Activated T-helper 2 cell treated with anti-CD3 and anti-CD28 coated beads, Interferon-gamma antibody, Interleukin-2, Interleukin-4, amounts not matched to agents 10 μg/mL and 5 μg/mL and 100 μg/mL, durations not matched to agents 14 hours and 24 hours and 36 hours (primary cell): ENCODE results near the gene NTSR1. TPM values are rescaled to one million over a fixed set of nuclear protein-coding genes. Genes with fewer than 3 reads are reported as not detected.

ENCODE experiments used
- DNase-seq: peaks from one replicate; pipeline ENCODE4 v3.0.0; 2021; ENCODE audit warnings: low spot score
- H3K27ac Mint-ChIP-seq: one replicate; pipeline ENCODE4 v1.8.0; 2021; ENCODE audit warnings: mixed read lengths
- H3K27me3 Mint-ChIP-seq: one replicate; pipeline ENCODE4 v1.8.0; 2021; ENCODE audit warnings: low read depth, mixed read lengths
- H3K36me3 Mint-ChIP-seq: one replicate; pipeline ENCODE4 v1.8.0; 2021; ENCODE audit warnings: low read depth, mixed read lengths
- H3K4me1 Mint-ChIP-seq: one replicate; pipeline ENCODE4 v1.8.0; 2021; ENCODE audit warnings: low read depth, mixed read lengths
- H3K4me3 Mint-ChIP-seq: one replicate; pipeline ENCODE4 v1.8.0; 2021; ENCODE audit warnings: low read depth, mild to moderate bottlenecking, moderate library complexity, mixed read lengths
- H3K9me3 Mint-ChIP-seq: one replicate; pipeline ENCODE4 v1.8.0; 2021; ENCODE audit warnings: mixed read lengths
- intact Hi-C: fragments of 100-400 bp; cut with micrococcal nuclease; formaldehyde crosslinking; loops from one replicate; pipeline ENCODE4 v1.15.1; 2023
- total RNA-seq: library from RNA; stranded (reverse); gene quantifications from 2 replicates; pipeline ENCODE4 v1.2.3, GENCODE V29; 2022

Gene NTSR1
- total RNA-seq, 1 donor from 2014 or later, result not detected

GRCh38 chr20:62666736-62667529, 41.7 kb upstream of the NTSR1 start:
- no peaks in the 10 kb centered on the region for H3K9me3 Mint-ChIP-seq
- no peaks in the 10 kb centered on the region for H3K27me3 Mint-ChIP-seq
- no peak for DNase-seq
- H3K27ac Mint-ChIP-seq, result no peak overlapping the region
- H3K4me3 Mint-ChIP-seq, result no peak overlapping the region
- H3K4me1 Mint-ChIP-seq, result no peaks in the 10 kb centered on the region
- peaks cover 54% of the 10 kb centered on the region for H3K36me3 Mint-ChIP-seq
- intact Hi-C loops, result no loop called here

- no peak overlapping the region for H3K4me3 Mint-ChIP-seq
- no peaks in the 10 kb centered on the region for H3K9me3 Mint-ChIP-seq
- no peaks in the 10 kb centered on the region for H3K4me1 Mint-ChIP-seq
- H3K27me3 Mint-ChIP-seq, result no peaks in the 10 kb centered on the region
- no peak for DNase-seq
- H3K36me3 Mint-ChIP-seq, result peaks cover 62% of the 10 kb centered on the region
- no peak overlapping the region for H3K27ac Mint-ChIP-seq
- intact Hi-C loops, result loop anchor here (1.0 kb wide), 1 partner anchor 124 kb away; no protein-coding TSS in a partner anchor
These were observed 40.9 kb upstream of the NTSR1 start for GRCh38 chr20:62667530-62668440.

- intact Hi-C loops, result loop anchor here (1.0 kb wide), 1 partner anchor 123 kb away; no protein-coding TSS in a partner anchor
- Mint-ChIP-seq H3K27ac (no peak overlapping the region), H3K9me3 (no peaks in the 10 kb centered on the region), H3K27me3 (no peaks in the 10 kb centered on the region), H3K4me1 (no peaks in the 10 kb centered on the region), H3K4me3 (no peak overlapping the region), H3K36me3 (peaks cover 57% of the 10 kb centered on the region)
- DNase-seq, result no peak
These were observed 40.1 kb upstream of the NTSR1 start for GRCh38 chr20:62668441-62669027.

- DNase-seq, result no peak
- intact Hi-C loops, result no loop called here
- Mint-ChIP-seq H3K9me3 (no peaks in the 10 kb centered on the region), H3K27ac (no peak overlapping the region), H3K4me1 (no peaks in the 10 kb centered on the region), H3K36me3 (peaks cover 57% of the 10 kb centered on the region), H3K4me3 (no peak overlapping the region), H3K27me3 (no peaks in the 10 kb centered on the region)
These were observed 39.4 kb upstream of the NTSR1 start for GRCh38 chr20:62669249-62669648.

GRCh38 chr20:62670156-62670555, 38.5 kb upstream of the NTSR1 start:
- Mint-ChIP-seq H3K4me3 (no peak overlapping the region), H3K36me3 (peaks cover 53% of the 10 kb centered on the region), H3K27ac (no peak overlapping the region), H3K9me3 (no peaks in the 10 kb centered on the region), H3K4me1 (no peaks in the 10 kb centered on the region), H3K27me3 (no peaks in the 10 kb centered on the region)
- intact Hi-C loops, result no loop called here
- no peak for DNase-seq

GRCh38 chr20:62670998-62671397, 37.6 kb upstream of the NTSR1 start:
- Mint-ChIP-seq H3K4me3 (no peak overlapping the region), H3K9me3 (no peaks in the 10 kb centered on the region), H3K4me1 (no peaks in the 10 kb centered on the region), H3K36me3 (peaks cover 53% of the 10 kb centered on the region), H3K27me3 (no peaks in the 10 kb centered on the region), H3K27ac (no peak overlapping the region)
- intact Hi-C loops, result no loop called here
- DNase-seq, result no peak

GRCh38 chr20:62671765-62672164, 36.9 kb upstream of the NTSR1 start:
- Mint-ChIP-seq H3K4me3 (no peak overlapping the region), H3K36me3 (peaks cover 48% of the 10 kb centered on the region), H3K4me1 (no peaks in the 10 kb centered on the region)

GRCh38 chr20:62674370-62674769, 34.3 kb upstream of the NTSR1 start:
- DNase-seq, result no peak
- Mint-ChIP-seq H3K36me3 (peaks cover 28% of the 10 kb centered on the region), H3K27me3 (peaks cover 2% of the 10 kb centered on the region), H3K4me1 (peaks cover 6% of the 10 kb centered on the region), H3K9me3 (no peaks in the 10 kb centered on the region), H3K4me3 (no peak overlapping the region), H3K27ac (no peak overlapping the region)
- intact Hi-C loops, result no loop called here

More at GRCh38 chr20:62671765-62672164, 36.9 kb upstream of the NTSR1 start:
- no peak for DNase-seq
- Mint-ChIP-seq H3K9me3 (no peaks in the 10 kb centered on the region), H3K27me3 (no peaks in the 10 kb centered on the region), H3K27ac (no peak overlapping the region)
- intact Hi-C loops, result no loop called here

GRCh38 chr20:62675156-62675876, 33.3 kb upstream of the NTSR1 start:
- Mint-ChIP-seq H3K9me3 (peaks cover 3% of the 10 kb centered on the region), H3K4me3 (no peak overlapping the region), H3K27me3 (peaks cover 2% of the 10 kb centered on the region), H3K36me3 (peaks cover 21% of the 10 kb centered on the region), H3K27ac (no peak overlapping the region), H3K4me1 (peaks cover 6% of the 10 kb centered on the region)
- intact Hi-C loops, result no loop called here
- no peak for DNase-seq

- Mint-ChIP-seq H3K4me1 (peaks cover 6% of the 10 kb centered on the region), H3K36me3 (peaks cover 18% of the 10 kb centered on the region), H3K9me3 (peaks cover 9% of the 10 kb centered on the region), H3K4me3 (no peak overlapping the region), H3K27me3 (peaks cover 2% of the 10 kb centered on the region), H3K27ac (no peak overlapping the region)
- intact Hi-C loops, result no loop called here
- no peak for DNase-seq
These were observed 32.8 kb upstream of the NTSR1 start for GRCh38 chr20:62675877-62676260.

GRCh38 chr20:62676976-62677375, 31.7 kb upstream of the NTSR1 start:
- Mint-ChIP-seq H3K27ac (no peak overlapping the region), H3K4me1 (peaks cover 6% of the 10 kb centered on the region), H3K27me3 (peaks cover 2% of the 10 kb centered on the region), H3K9me3 (peaks cover 9% of the 10 kb centered on the region), H3K4me3 (no peak overlapping the region), H3K36me3 (peaks cover 11% of the 10 kb centered on the region)
- DNase-seq, result no peak
- intact Hi-C loops, result no loop called here

GRCh38 chr20:62677678-62678077, 31.0 kb upstream of the NTSR1 start:
- Mint-ChIP-seq H3K4me1 (peaks cover 6% of the 10 kb centered on the region), H3K9me3 (peaks cover 9% of the 10 kb centered on the region), H3K36me3 (peaks cover 4% of the 10 kb centered on the region), H3K4me3 (no peak overlapping the region), H3K27ac (no peak overlapping the region), H3K27me3 (peaks cover 2% of the 10 kb centered on the region)
- no peak for DNase-seq
- intact Hi-C loops, result no loop called here
